ENCODE results near the gene IPO13. TPM values are rescaled to one million over a fixed set of nuclear protein-coding genes. Genes with fewer than 3 reads are reported as not detected.

Gene IPO13
- total and polyA plus RNA-seq, 2 donors from 2014 or later = 33.8 to 56.1 TPM

DNA sequence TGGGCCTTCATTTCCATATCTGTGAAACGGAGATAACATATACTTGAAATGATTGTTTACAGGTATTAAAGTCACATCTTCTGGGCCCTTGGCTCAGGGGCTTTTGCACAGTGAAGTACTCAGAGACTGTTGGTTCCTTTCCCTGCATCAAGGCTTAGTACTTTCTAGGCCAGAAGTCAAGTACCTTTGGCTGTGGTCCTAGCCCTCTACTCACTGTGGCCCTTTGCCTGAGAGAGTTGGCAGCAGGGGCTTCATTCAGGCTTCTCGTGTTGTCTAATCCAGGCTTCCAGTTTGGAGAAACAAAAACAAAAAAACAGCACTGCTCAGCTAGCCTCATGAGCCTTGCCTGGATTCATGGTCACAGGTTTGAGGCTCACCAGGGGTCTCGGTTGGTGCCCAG, 14.9 kb downstream of the IPO13 start:
- Histone ChIP-seq H3K4me3 (ENCODE audit: low read length in 3 of 3) (no peak overlapping the region), H3K9me3 (ENCODE audit: control insufficient read depth in 2 of 3, insufficient read depth in 1 of 3, low read length in 3 of 3) (no peaks in the 10 kb centered on the region), H3K27me3 (ENCODE audit: control insufficient read depth, insufficient read depth, low read length) (no peaks in the 10 kb centered on the region), H3K36me3 (ENCODE audit: control insufficient read depth in 2 of 3, insufficient read depth in 3 of 3, low read length in 3 of 3) (peaks cover 5 to 75% (median 50%) of the 10 kb centered on the region in 3 donors), H3K9ac (ENCODE audit: low read length in 3 of 3) (no peak overlapping the region), H3K27ac (ENCODE audit: low read depth in 2 of 2, low read length in 2 of 2) (no peak overlapping the region), H3K4me1 (ENCODE audit: control insufficient read depth in 2 of 3, insufficient read depth in 2 of 3, low read depth in 1 of 3, low read length in 3 of 3) (no peaks in the 10 kb centered on the region)
- no peak for DNase-seq
- intact Hi-C loops (cut with DNase I) = no loop called here
- FAIRE-seq = no peak
- TF ChIP-seq, protein P1, sequence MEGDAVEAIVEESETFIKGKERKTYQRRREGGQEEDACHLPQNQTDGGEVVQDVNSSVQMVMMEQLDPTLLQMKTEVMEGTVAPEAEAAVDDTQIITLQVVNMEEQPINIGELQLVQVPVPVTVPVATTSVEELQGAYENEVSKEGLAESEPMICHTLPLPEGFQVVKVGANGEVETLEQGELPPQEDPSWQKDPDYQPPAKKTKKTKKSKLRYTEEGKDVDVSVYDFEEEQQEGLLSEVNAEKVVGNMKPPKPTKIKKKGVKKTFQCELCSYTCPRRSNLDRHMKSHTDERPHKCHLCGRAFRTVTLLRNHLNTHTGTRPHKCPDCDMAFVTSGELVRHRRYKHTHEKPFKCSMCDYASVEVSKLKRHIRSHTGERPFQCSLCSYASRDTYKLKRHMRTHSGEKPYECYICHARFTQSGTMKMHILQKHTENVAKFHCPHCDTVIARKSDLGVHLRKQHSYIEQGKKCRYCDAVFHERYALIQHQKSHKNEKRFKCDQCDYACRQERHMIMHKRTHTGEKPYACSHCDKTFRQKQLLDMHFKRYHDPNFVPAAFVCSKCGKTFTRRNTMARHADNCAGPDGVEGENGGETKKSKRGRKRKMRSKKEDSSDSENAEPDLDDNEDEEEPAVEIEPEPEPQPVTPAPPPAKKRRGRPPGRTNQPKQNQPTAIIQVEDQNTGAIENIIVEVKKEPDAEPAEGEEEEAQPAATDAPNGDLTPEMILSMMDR (IDR thresholded peaks at IDR 0.05; ENCODE audit: borderline replicate concordance, extremely low read depth, insufficient read depth) = no peak

DNA sequence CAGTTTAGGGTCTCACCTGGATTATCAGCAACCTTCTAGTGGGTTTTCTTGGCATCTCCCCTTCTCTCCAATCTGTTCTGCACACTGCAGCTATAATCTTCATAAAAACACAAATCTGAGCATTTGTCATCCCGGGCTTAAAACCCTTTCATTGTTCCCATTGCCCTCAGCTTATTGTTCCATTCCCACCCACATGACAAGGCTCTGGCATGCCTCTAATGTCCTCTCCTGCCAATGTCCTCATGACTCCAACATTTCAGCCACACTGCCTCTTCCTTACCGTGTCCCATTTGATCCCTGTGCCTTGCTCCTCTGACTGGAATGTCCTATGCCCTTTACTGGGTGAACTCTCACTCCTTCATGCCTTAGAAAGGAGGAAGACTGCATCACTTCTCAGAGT, 15.6 kb downstream of the IPO13 start:
- Histone ChIP-seq H3K9me3 (ENCODE audit: control insufficient read depth in 2 of 3, insufficient read depth in 1 of 3, low read length in 3 of 3) (no peaks in the 10 kb centered on the region), H3K9ac (ENCODE audit: low read length in 3 of 3) (no peak overlapping the region), H3K27ac (ENCODE audit: low read depth in 2 of 2, low read length in 2 of 2) (no peak overlapping the region), H3K27me3 (ENCODE audit: control insufficient read depth, insufficient read depth, low read length) (no peaks in the 10 kb centered on the region), H3K4me1 (ENCODE audit: control insufficient read depth in 2 of 3, insufficient read depth in 2 of 3, low read depth in 1 of 3, low read length in 3 of 3) (no peaks in the 10 kb centered on the region), H3K4me3 (ENCODE audit: low read length in 3 of 3) (no peak overlapping the region), H3K36me3 (ENCODE audit: control insufficient read depth in 2 of 3, insufficient read depth in 3 of 3, low read length in 3 of 3) (peaks cover 5 to 73% (median 47%) of the 10 kb centered on the region in 3 donors)
- no peak for FAIRE-seq
- intact Hi-C loops (cut with DNase I) = no loop called here
- no peak for DNase-seq
- TF ChIP-seq, protein P1 (IDR thresholded peaks at IDR 0.05; ENCODE audit: borderline replicate concordance, extremely low read depth, insufficient read depth) = no peak

DNA sequence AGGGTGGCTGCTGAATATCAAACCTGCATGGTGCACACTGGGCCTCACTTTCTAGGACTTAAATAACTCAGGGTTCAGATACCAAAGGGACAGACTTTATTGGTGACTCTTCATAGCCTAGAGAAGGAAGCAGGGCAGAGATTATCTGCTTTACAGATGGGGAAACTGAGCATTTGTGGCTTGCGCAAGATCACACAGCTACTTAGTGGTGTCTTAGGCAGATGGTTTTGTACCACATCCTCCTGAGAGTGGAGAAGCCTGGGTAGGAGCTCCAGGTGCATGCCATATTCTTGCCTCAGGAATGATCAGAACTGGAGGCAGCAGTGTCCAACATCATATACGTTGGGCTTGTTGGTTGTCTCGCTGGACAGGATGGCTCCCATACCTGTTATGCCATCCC, 16.3 kb downstream of the IPO13 start:
- Histone ChIP-seq H3K4me3 (ENCODE audit: low read length in 3 of 3) (no peak overlapping the region), H3K4me1 (ENCODE audit: control insufficient read depth in 2 of 3, insufficient read depth in 2 of 3, low read depth in 1 of 3, low read length in 3 of 3) (no peaks in the 10 kb centered on the region), H3K9me3 (ENCODE audit: control insufficient read depth in 2 of 3, insufficient read depth in 1 of 3, low read length in 3 of 3) (no peaks in the 10 kb centered on the region), H3K27ac (ENCODE audit: low read depth in 2 of 2, low read length in 2 of 2) (no peak overlapping the region), H3K9ac (ENCODE audit: low read length in 3 of 3) (no peak overlapping the region), H3K36me3 (ENCODE audit: control insufficient read depth in 2 of 3, insufficient read depth in 3 of 3, low read length in 3 of 3) (peaks cover 4 to 66% (median 40%) of the 10 kb centered on the region in 3 donors), H3K27me3 (ENCODE audit: control insufficient read depth, insufficient read depth, low read length) (no peaks in the 10 kb centered on the region)
- DNase-seq = no peak
- FAIRE-seq = no peak
- TF ChIP-seq, protein P1 (IDR thresholded peaks at IDR 0.05; ENCODE audit: borderline replicate concordance, extremely low read depth, insufficient read depth) = no peak
- intact Hi-C loops (cut with DNase I) = no loop called here

DNA sequence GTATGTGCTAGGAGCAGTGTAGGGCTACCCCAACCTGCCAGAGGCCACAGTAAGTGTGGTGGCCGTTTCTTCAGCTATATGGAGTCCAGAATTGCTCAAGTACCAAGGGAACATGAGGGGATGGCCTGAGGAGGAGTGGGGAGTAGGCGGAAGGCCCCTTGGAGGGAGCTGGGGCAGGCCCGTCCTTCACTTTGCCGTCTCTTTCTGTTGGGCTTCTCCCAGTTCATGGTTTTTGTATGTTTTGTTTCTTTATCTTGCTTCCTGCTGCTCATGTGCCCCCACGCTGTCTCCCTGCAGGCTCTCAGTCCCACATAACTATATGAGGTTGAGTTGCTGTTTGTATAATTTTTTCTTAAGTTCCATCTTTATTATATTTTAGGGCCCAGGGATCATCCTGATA, 17.1 kb downstream of the IPO13 start:
- Histone ChIP-seq H3K27ac (ENCODE audit: low read depth in 2 of 2, low read length in 2 of 2) (no peak overlapping the region), H3K4me3 (ENCODE audit: low read length in 3 of 3) (no peak overlapping the region), H3K9ac (ENCODE audit: low read length in 3 of 3) (no peak overlapping the region), H3K4me1 (ENCODE audit: control insufficient read depth in 2 of 3, insufficient read depth in 2 of 3, low read depth in 1 of 3, low read length in 3 of 3) (no peaks in the 10 kb centered on the region), H3K36me3 (ENCODE audit: control insufficient read depth in 2 of 3, insufficient read depth in 3 of 3, low read length in 3 of 3) (peaks cover 4 to 57% (median 32%) of the 10 kb centered on the region in 3 donors), H3K9me3 (ENCODE audit: control insufficient read depth in 2 of 3, insufficient read depth in 1 of 3, low read length in 3 of 3) (no peaks in the 10 kb centered on the region), H3K27me3 (ENCODE audit: control insufficient read depth, insufficient read depth, low read length) (no peaks in the 10 kb centered on the region)
- FAIRE-seq = no peak
- intact Hi-C loops (cut with DNase I) = no loop called here
- no peak for DNase-seq
- TF ChIP-seq, protein P1 (IDR thresholded peaks at IDR 0.05; ENCODE audit: borderline replicate concordance, extremely low read depth, insufficient read depth) = no peak

Measured in kidney (tissue), 14 donors.